GM21723 (cell line): ENCODE measurements around the gene NBPF11.
"Not testable (repeated sequence)": the region's sequence is repeated elsewhere in the genome, so short reads cannot be mapped to it uniquely, and the experiment has no call there.

Experiments used
- ATAC-seq: cut with Tn5 transposase; IDR thresholded peaks from one replicate; pipeline ENCODE4 v1.9.1; 2021; ENCODE audit warnings: mild to moderate bottlenecking, moderate library complexity; ENCODE audit not compliant: unreplicated experiment

The NBPF11 gene

GRCh38 chr1:148060294-148060701 lies 91.8 kb downstream of the NBPF11 start:
- not testable (repeated sequence) for ATAC-seq

GRCh38 chr1:148057384-148057783 lies 94.7 kb downstream of the NBPF11 start:
- ATAC-seq, result not testable (repeated sequence)
